Transverse colon (tissue), 4 donors: ENCODE results near the gene PIEZO1. TPM values are rescaled to one million over a fixed set of nuclear protein-coding genes. Genes with fewer than 3 reads are reported as not detected.

Experiments
- DNase-seq: peaks from one replicate; pipeline ENCODE4 v3.0.0-alpha.2; 2019
- H3K27ac ChIP-seq, 4 donors: fragments of 200-600 bp; sonication (generic); 2 replicates each; pipeline ENCODE4 v1.5.1; 2016 to 2018; ENCODE audit warnings: inconsistent platforms in 4 of 4
- H3K27me3 ChIP-seq: fragments of 200-600 bp; sonication (generic); 2 replicates; pipeline ENCODE4 v1.5.1; 2017; ENCODE audit warnings: inconsistent platforms
- H3K36me3 ChIP-seq, 4 donors: fragments of 200-600 bp; sonication (generic); 2 replicates each; pipeline ENCODE4 v1.5.1; 2017 to 2019; ENCODE audit warnings: inconsistent platforms in 4 of 4
- H3K4me1 ChIP-seq, 4 donors: fragments of 200-600 bp; sonication (generic); 2 replicates each; pipeline ENCODE4 v1.5.1; 2017 to 2020; ENCODE audit warnings: inconsistent platforms in 4 of 4
- H3K4me3 ChIP-seq, 4 donors: fragments of 200-600 bp; sonication (generic); 1 replicate in 1 of 4; 2 replicates in 3 of 4; pipeline versions ENCODE4 v1.5.1 to v1.6.1; 2017 to 2019; ENCODE audit warnings: inconsistent platforms in 4 of 4
- H3K9me3 ChIP-seq, 2 donors: fragments of 200-600 bp; sonication (generic); 2 replicates each; pipeline ENCODE4 v1.5.1; 2017 to 2019; ENCODE audit warnings: inconsistent platforms in 2 of 2
- CTCF ChIP-seq, 5 experiments: fragments of 200-600 bp in 3 of 5; fragments of 450-650 bp in 2 of 5; sonication (generic) in 3 of 5; IDR thresholded peaks; 1 replicate in 2 of 5; 2 replicates in 3 of 5; pipeline ENCODE4 v1.5.1; 2016 to 2017; ENCODE audit warnings: antibody characterized with exemption in 5 of 5, inconsistent platforms in 3 of 5, mild to moderate bottlenecking in 2 of 5, moderate library complexity in 1 of 5
- EP300 ChIP-seq: sonication (generic); formaldehyde crosslinking; IDR thresholded peaks from one replicate; pipeline ENCODE4 v1.6.1; 2017; ENCODE audit warnings: antibody characterized with exemption, low read depth
- POLR2A ChIP-seq: fragments of 450-650 bp; IDR thresholded peaks from one replicate; pipeline ENCODE4 v1.6.1; 2016; ENCODE audit warnings: antibody characterized with exemption, mild to moderate bottlenecking, moderate library complexity
- POLR2AphosphoS5 ChIP-seq, 3 donors: sonication (generic); formaldehyde crosslinking; IDR thresholded peaks; one replicate each; pipeline ENCODE4 v1.6.1; 2016; ENCODE audit warnings: antibody characterized with exemption in 3 of 3
- WGBS, 2 donors: methylation state at CpG; one replicate each; pipeline ENCODE4 v1.1.5; 2018; ENCODE audit warnings: low coverage in 1 of 2; 5-methylcytosine and 5-hydroxymethylcytosine counted together
- in situ Hi-C, 4 donors: fragments of 200-750 bp; cut with MboI; loops; one replicate each; pipeline versions ENCODE4 v1.15.0 to v1.15.1; 2017; ENCODE audit warnings: low sequenced_read_pairs in 3 of 4, low pct_ligation_motif_present in 1 of 4, low pct_unique_long_range_greater_than_20kb in 1 of 4
- intact Hi-C: fragments of 100-400 bp; cut with DNase I; formaldehyde crosslinking; loops from one replicate; pipeline ENCODE4 v1.15.1; 2023; ENCODE audit warnings: low total_unique reads
- total RNA-seq, 4 donors: library from RNA; depleted of rRNA; stranded (reverse); fragments of >200 nt; gene quantifications; one replicate each; pipeline ENCODE4 v1.1.0, GENCODE V29; 2016

The PIEZO1 gene
- total RNA-seq, 4 donors from 2014 or later, result 133 to 546 (median 179) TPM

- Histone ChIP-seq H3K27me3 (no peaks in the 10 kb centered on the region), H3K36me3 (peaks cover 0 to 43% (median 12%) of the 10 kb centered on the region in 4 donors), H3K4me1 (no peaks in the 10 kb centered on the region), H3K9me3 (no peaks in the 10 kb centered on the region), H3K27ac (no peak overlapping the region), H3K4me3 (no peak overlapping the region)
- intact Hi-C loops, result no loop called here
- WGBS, 2 donors, result 87 to 88% methylated on average over 3 to 32 of the region's 42 CpGs
- in situ Hi-C loops, result no loop called here
- DNase-seq, result no peak
- TF ChIP-seq POLR2AphosphoS5 (IDR thresholded peaks at IDR 0.05) (no peak), EP300 (no peak), CTCF (IDR thresholded peaks at IDR 0.05) (no peak), POLR2A (no peak)
These were observed 70.4 kb downstream of the PIEZO1 start for GRCh38 chr16:88714420-88715302.

GRCh38 chr16:88713568-88714419 lies 71.2 kb downstream of the PIEZO1 start:
- no peak overlapping the region for H3K27ac ChIP-seq
- in situ Hi-C loops, result no loop called here
- intact Hi-C loops, result no loop called here

GRCh38 chr16:88713054-88713453 lies 72.0 kb downstream of the PIEZO1 start:
- intact Hi-C loops, result no loop called here
- Histone ChIP-seq H3K27me3 (no peaks in the 10 kb centered on the region), H3K4me1 (no peaks in the 10 kb centered on the region), H3K4me3 (no peak overlapping the region), H3K36me3 (peaks cover 0 to 34% (median 7%) of the 10 kb centered on the region in 4 donors), H3K9me3 (no peaks in the 10 kb centered on the region), H3K27ac (no peak overlapping the region)
- in situ Hi-C loops, result no loop called here
- no peak for DNase-seq
- TF ChIP-seq CTCF (IDR thresholded peaks at IDR 0.05), result no peak
- no peak for TF ChIP-seq EP300
- TF ChIP-seq POLR2A, result no peak
- no peak for TF ChIP-seq POLR2AphosphoS5 (IDR thresholded peaks at IDR 0.05)
- whole genome bisulfite sequencing, 2 donors, result 90% methylated on average over 4 of the region's 15 CpGs; no CpG with 5 or more reads in 1 of the 2 donors

More at GRCh38 chr16:88713568-88714419, 71.2 kb downstream of the PIEZO1 start:
- TF ChIP-seq EP300 (no peak), CTCF (IDR thresholded peaks at IDR 0.05) (no peak), POLR2A (no peak), POLR2AphosphoS5 (IDR thresholded peaks at IDR 0.05) (no peak)
- no peaks in the 10 kb centered on the region for H3K4me1 ChIP-seq
- 83 to 90% methylated on average over 2 to 29 of the region's 30 CpGs for WGBS, 2 donors
- no peaks in the 10 kb centered on the region for H3K27me3 ChIP-seq
- peaks cover 0 to 42% (median 8%) of the 10 kb centered on the region in 4 donors for H3K36me3 ChIP-seq
- no peak for DNase-seq
- H3K4me3 ChIP-seq, result no peak overlapping the region
- H3K9me3 ChIP-seq, result no peaks in the 10 kb centered on the region
